Mesenteric fat pad (tissue), 1 donor: ENCODE data around the gene WFDC1. TPM values are rescaled to one million over a fixed set of nuclear protein-coding genes. Genes with fewer than 3 reads are reported as not detected.

ENCODE experiments used
- DNase-seq: peaks from one replicate; pipeline ENCODE4 v3.0.0-alpha.2; 2020; ENCODE audit warnings: low spot score
- total RNA-seq: library from RNA; stranded (reverse); fragmentation: NEBNext Ultra II Directional; extraction: Animal tissue kit (Norgen Biotek cat#: 25700); gene quantifications from one replicate; pipeline ENCODE4 v1.2.1, GENCODE V29; 2021
- donor health status: DM: yes; HTN: yes; CAD: no.

Gene WFDC1
- total RNA-seq, 1 donor from 2014 or later: 1.4 TPM

GRCh38 chr16:84271866-84272265, 22.8 kb upstream of the WFDC1 start:
- DNase-seq: no peak

- DNase-seq: no peak
These were observed 21.8 kb upstream of the WFDC1 start for GRCh38 chr16:84272740-84273320.

DNA sequence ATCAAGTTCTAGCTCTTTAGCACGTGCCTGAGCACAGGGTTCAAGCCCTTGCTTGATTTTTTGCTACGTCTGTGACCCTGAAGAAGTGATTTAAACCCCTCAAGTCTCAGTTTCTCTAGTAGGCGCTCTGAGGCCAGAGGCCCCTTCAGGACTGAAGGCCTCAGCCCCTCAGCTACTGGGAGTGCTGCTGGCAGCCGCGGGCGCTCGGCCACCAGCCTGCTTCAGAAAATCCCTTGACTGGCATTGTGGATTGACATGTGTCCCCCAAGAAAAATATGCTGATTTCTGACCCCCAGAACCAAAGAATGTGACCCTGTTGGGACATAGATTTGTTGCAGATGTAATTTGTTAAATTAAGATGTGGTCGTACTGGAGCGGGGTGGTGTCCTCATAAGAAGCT, 20.2 kb upstream of the WFDC1 start:
- DNase-seq: no peak

DNA sequence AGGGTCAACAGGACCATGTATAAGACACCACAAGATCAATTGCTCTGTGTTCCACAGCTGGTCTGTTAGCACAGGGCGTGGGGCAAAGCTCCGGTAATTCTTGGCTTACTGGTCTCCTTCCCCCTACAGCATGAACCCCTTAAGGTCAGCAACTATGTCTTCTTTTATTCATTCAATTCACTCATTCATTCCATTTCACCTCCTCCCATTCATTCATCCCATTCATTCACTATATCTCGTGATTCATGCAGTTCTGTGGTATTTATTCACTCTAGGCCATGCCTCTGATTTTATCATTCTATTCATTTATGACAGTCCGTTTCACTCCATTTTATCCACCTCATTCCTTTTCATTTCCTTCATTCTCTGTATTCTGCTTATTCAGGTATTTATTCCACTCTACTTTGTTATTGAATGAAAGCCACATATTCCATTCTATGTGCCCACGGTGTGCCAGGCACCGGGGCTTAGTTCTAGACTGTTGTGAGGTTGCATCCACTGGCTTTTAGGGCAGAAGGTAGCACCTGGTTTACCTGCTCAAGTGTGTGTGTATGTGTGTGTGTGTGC, 19.0 kb upstream of the WFDC1 start:
- DNase-seq: no peak

GRCh38 chr16:84277244-84277823, 17.3 kb upstream of the WFDC1 start:
- no peak for DNase-seq

DNA sequence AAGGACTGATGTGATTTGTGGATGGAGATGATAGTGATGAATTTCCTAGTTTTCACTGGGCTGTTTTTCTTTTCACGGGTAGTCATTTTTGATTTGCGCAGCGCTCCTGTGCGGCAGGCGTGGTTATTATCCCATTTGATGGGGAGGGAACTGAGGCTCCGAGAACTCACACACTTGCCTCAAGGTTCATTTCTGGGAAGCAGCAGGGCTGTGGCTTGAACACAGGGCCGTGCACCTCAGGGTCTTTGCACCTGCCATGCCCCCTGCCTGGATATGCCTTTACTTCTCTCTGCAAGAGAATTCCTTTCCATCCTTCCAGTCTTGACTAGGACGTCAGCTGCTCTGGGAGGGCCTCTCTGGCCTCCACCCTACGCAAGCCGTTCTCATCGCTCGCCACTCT, 16.3 kb upstream of the WFDC1 start:
- DNase-seq: no peak

DNA sequence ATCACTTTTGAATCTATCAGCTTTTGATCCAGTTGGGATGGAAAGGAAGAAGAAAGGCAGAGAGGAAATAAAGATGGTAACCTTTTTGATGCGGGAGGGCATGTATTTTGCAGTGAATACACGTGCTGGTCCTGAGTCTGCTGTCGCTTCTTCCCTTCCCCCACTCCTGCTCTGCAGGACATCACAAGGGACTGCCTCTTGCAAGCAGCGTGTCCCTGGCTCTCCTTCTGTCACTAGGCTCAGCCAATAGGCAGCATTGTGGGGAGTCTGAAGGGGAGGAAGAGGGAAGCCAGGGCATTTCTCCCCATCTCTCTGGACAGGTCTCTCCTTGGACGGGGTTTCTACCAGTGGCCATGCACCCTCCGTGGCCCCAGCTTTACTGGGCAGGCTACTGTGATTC, 15.7 kb upstream of the WFDC1 start:
- DNase-seq: no peak

- DNase-seq: no peak
These were observed 14.8 kb upstream of the WFDC1 start for GRCh38 chr16:84279881-84280280.

- DNase-seq: no peak
These were observed 13.6 kb upstream of the WFDC1 start for GRCh38 chr16:84281074-84281473.

DNA sequence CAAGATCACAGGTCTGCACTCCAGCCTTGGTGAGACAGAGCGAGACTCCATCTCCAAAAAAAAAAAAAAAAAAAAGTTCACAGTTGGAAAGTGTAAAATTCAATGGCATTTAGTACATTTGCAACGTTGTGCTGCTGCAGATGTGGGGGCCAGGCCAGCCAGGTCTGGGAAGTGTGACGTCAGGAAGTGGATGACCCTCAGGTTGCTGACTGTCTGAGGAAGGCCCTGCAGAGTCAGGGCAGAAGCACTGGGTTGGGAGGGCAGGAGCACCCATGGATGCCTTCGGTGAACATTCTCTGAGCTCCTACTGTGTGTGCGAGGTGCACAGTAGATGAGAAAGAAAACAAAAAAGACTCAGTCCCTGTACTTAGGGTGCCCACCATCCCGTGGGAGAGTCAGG, 12.1 kb upstream of the WFDC1 start:
- no peak for DNase-seq

- DNase-seq: no peak
These were observed 11.1 kb upstream of the WFDC1 start for GRCh38 chr16:84283314-84284153.

DNA sequence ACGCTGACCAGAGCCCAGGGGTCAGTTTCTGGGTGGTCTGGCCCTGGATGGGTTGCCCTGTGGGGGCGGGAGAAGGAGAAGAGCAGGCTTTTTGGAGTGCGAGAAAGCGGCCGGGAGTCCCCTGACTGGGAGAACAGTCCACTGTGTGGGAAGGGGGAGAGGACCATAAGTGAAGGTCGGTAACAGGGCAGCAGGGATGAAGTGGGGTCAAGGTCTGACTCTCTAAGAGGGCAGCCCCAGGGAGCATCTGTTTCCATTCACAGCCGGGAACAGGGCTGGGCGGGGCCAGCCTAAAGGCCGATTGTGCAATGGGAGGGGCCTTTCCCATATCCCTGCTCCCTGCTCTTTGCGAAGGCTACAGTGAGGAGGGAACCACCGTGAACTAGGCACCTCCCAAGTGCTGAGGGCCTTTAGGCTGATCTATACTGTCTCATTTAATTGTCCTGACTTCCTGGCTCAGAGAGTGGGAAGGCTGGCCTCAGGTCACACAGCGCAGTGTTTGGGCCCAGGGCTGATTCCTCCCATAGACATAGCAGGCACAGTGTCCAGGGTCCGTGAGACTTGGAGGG, 10.4 kb upstream of the WFDC1 start:
- no peak for DNase-seq

DNA sequence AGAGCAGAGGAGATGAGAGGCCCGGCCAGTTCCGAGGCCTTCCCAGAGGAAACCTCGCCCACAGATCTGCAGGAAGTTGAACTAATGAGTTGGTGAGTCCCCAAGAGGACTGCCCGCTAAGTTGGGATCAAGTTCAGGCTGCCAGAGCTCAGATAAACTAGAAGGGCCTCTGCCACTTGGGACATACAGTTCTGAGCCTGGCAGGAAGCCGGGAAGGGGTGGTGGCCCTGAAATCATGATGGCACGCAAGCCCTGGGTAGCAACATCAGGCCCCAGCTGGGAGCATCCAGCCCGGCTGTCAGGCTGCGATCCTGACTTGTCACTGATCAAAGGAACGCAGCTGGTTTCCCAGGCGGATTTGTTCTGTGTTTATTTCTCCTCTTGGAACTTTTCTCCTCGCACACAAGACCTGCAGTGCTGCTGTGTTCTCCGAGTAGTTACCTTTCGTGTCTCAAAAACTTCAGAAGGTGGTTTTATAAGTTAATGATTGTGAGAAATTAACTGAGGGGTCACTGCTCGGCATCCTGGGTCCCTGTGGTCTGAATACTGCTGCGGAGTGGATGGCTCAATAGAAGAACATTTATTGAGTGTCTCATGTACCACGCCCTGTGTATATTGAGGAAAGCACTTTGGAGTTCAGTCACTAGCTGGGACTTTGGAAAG, 8.0 kb upstream of the WFDC1 start:
- DNase-seq: no peak

- no peak for DNase-seq
These were observed 5.8 kb upstream of the WFDC1 start for GRCh38 chr16:84288902-84289301.

GRCh38 chr16:84291226-84291625, 3.5 kb upstream of the WFDC1 start:
- DNase-seq: no peak

DNA sequence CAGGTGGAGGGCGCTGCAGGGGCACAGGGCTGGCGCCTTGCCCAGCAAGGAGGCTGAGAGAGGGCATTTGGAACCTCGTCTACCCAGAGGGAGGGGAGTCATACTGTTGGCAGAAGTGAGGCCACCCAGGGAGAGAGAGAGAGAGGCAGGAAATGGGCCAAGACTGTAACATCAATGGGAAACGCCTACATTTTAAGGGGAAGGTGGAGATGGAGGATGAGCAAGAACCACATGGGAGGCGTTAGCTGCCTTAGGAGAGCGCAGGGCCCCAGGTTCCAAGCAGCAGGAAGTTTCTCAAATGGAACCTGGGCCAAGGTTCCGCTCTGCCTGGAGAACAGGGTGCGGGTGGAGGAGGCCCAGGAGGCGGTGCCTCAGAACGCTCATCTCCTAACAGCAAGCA, 2.7 kb upstream of the WFDC1 start:
- DNase-seq: no peak

GRCh38 chr16:84293406-84293805, 1.3 kb upstream of the WFDC1 start:
- DNase-seq: no peak

GRCh38 chr16:84294117-84294516, 561 bp upstream of the WFDC1 start:
- no peak for DNase-seq

DNA sequence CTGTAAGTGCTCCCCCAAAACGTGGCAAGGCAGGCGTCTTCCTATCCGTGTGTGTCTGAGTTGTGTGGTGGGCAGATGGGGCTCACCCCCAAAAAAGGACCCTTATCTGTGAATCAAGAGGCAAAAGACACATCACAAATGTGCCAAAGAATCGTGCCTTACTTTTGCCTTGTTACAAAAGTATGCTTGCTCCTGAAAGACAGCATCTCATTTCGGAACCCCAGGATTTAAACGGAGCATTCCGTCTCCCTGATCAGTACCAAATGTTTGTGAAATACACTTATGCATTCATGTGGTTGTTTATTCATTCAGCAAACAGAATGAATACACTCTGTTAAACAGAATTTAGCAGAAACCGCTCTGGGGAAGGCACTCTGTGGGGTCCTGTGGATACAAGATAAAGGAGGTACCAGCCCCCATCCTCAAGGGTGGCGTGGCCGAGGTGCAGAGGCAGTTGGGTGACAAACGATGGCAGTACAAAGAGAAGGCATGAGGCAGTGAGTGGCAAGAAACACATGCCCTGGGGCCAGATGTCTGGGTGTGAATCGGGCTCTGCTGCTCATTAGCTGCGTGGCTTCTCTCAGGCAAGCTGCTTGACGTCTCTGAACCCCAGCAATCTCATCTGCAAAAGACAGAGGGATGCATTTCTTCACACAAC, 654 bp downstream of the WFDC1 start:
- DNase-seq: no peak

GRCh38 chr16:84298376-84298899, 3.8 kb downstream of the WFDC1 start:
- DNase-seq: no peak
